Measurements from ENCODE around the gene FN1.

Gene FN1

DNA sequence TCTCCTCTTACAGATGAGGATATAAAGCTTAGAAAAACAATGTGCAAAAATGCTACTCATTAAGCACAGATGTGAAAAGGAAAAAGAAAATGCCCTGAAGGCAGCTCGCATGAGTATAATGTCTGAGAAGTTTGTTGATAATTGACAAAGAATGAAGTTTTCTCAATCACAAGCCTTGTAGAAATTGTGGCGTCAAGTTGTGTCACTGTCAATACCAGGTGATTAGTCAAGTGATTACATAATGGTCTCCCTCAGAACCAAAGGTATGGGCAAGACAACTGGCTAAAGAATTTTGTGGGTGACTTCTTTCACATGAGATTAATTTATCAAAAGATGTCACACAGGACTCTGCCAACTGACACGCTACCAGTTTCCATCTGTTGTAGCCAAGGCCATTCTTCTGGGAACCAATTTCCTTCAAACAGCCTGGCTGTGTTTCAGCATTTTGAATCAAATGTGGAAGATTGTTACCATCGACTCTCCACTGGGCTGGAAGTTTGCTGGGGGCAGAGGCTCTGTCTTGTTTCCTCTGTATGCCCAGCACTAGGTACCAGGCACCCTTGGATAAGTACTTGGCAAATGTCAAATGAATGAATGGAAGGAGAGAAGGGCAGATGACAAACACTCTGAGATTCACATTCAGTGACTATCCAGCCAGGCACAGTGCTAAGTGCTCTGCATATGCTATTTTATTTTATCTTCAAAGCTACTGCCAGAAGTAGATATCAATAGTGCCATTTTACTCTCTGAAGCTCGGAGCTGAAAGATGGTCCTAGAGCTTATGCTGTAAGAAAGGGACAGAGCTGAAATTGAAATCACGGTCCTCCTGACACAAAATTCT is 5.9 kb upstream of the FN1 start:
- no peak for DNase-seq

DNA sequence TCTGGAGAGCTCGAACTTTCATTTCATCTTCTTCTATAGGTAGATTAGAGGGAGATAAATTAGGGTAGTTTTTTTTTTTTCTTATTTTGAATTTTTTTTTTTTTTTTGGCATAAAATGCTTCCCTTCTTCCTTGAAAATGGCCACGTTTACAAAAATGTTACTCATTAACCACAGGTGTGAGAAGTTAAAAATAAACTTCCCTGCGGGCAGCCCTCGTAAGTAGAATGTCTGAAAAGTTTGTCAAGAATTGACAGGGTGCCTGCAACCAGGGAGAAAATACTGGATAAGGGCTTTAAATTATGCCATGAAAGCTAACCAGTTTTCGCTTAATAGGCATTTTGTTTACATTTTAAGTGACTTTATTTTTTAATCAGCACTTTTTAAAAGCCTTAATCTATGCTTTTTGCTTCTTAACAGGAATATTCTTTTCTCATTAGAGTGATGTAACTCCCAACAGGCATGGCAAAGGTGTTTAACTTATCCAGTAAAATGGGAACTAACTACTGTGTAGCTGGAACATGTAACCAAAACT is 4.2 kb upstream of the FN1 start:
- DNase-seq: no peak

DNA sequence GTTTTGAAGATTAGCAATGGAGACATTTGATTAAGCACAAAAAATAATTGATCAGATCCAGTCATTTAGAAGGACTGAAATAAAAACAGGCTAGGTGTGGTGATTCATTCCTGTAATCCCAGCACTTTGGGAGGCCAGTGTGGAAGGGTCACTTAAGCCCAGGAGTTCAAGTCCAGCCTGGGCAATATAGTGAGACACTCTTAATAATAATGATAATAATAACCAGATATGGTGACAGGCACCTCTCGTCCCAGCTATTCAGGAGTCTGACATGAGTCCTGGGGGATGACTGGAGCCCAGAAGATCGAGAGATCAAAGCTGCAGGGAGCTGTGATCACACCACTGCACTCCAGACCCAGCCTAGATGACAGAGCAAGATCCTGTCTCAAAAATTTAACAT is 3.5 kb upstream of the FN1 start:
- DNase-seq: no peak

DNA sequence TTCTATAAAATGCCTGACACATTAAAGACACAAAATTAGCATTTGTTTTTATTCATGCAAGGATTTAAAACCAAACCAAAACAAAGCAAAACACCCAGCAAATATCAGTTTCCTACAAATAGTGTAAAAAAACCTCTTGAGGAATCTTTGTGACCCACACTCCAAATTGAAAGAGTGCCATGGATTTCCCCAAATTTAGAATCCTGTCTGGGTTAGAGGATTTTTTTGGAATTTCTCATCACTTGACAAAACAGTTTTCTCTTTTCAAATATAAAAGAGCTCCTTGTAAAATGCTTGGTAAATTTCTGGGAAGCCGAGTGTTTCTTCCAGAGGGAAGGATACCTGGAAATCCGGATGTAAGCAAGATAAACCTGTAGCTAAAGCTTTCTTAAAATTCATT is 1.7 kb upstream of the FN1 start:
- DNase-seq: no peak

DNA sequence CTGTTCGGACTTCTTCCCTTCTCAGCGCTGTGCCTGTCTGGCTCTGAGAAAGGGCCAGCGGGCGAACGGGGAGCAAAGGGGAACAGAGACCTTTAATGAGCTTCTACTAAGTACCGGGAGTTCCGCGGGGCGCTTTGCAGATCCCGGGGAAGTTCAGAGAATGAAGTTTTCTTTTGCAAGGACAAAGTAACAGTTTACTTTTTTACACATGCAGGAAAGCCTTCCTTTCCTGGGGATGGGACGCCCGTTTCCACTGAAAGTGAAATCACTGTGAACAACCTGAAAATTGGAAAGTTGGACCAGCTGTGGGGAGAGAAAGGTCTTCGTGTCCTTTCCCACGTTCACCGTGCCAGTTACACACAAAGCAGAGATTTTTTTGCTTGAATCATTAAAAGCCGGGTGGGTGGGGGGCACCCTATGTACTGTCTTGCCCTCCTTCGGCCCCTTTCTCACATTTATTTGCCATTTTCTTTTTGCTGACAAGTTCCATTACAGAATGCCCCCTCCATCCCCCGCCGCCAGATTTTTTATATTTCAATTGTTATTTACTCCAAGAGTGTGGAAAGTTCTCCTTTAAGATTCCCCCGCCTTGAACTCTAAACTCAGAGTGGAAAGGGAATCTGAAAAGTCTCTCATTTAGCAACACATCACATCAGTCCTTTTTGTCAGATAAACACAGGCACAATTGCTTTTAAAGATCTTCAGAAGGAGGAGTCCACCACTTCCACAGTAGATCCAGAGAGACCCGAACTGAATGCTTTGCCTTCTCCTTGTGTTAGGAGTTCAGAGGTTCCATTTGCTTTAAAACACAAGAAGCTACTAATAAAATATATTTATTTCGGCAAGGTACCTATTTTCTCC is 1.1 kb upstream of the FN1 start:
- peak; percentile 19 to 26 for DNase-seq

DNA sequence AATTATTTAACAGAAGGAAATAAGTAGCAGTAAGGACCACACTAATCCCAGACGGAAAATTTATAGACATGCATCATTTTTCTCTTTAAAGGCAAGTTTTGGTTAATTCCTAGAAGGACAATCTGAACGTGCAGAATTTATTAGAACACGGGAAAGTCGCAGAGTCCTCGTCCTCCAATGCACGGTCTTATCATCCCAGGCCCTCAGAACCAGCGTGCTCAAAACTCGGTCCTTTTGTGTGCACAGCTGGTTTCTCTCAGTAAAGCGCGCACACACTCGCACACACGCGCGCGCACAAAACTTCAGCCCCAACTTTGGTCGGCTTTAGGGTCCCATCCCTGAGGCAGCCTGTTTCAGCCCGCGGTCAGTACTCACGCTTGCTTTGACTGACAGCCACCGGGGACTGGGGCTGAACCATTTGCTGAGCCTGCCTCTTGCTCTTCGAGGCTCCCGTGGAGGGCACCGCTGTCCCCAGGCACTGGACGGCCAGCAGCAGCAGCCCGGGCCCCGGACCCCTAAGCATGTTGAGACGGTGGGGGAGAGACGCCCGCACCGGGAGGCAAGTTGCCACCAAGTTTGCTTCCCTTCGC is 493 bp downstream of the FN1 start:
- no peak for DNase-seq

DNA sequence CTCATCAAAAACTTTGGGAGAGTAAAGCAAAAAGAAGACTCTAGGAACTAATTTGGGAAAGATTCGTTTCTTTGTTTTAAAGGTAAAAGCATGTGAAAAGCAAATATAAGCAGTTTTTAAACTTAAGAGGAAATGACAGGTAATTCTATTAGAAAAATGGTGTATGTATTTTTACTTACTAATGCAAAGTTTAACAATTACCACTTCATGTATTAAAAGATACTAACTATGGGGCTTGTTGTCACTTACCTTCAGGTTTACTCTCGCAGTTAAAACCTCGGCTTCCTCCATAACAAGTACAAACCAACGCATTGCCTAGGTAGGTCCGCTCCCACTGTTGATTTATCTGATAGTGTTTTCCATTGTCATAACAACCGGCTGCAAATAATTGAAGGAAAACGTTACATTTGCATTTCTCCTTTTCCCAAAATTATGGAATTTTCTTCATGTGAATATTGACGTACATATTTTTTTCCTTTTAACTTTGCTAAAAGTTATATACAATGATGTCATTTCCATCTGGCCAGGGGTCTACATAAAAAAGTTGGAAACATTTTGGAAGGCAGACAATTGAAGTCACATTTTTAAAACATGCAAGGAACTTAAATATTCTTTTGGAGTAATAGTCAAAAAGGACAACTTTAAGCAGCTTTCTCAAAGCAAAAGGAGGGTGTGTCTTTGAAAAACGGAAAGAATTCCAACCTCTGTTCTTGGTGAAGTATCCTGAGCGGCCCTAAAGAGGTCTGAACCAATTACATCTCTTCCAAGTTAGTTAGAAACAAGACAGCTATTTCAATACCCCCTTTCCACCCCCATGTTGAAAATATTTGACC is 1.2 kb downstream of the FN1 start:
- no peak for DNase-seq

DNA sequence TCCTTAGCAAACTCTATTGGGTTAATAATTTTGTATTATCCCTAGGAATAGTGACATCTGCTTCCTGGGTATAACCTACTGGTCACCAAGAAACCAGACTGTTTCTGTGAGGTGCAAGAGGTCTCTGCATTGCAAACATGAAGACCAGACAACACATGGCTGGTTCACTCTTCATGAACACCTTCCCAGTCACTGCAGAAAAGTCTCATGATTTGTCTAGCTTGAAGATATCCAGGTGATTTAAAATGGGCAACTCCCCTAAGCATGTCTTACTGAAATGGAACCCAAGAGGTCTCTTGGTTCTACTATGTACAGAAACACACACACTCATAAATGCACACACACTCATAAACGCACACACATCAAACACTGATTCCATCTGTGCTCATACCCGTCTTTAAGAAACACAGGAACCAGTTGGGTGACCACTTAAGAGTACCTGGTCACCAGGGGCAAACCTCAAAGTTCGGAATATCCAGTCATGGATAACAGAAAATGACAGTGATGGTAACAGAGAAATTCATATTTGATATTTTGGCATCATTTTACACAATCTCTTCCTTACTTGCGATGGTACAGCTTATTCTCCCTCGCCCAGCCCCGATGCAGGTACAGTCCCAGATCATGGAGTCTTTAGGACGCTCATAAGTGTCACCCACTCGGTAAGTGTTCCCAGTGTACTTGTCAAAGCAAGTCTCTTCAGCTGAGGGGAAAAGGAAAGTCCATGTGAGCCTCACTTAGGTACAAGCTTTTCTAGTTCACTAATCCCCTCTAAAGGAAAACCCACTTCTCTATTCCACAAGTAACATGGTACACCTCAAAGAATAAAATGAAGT is 2.9 kb downstream of the FN1 start:
- DNase-seq: no peak

DNA sequence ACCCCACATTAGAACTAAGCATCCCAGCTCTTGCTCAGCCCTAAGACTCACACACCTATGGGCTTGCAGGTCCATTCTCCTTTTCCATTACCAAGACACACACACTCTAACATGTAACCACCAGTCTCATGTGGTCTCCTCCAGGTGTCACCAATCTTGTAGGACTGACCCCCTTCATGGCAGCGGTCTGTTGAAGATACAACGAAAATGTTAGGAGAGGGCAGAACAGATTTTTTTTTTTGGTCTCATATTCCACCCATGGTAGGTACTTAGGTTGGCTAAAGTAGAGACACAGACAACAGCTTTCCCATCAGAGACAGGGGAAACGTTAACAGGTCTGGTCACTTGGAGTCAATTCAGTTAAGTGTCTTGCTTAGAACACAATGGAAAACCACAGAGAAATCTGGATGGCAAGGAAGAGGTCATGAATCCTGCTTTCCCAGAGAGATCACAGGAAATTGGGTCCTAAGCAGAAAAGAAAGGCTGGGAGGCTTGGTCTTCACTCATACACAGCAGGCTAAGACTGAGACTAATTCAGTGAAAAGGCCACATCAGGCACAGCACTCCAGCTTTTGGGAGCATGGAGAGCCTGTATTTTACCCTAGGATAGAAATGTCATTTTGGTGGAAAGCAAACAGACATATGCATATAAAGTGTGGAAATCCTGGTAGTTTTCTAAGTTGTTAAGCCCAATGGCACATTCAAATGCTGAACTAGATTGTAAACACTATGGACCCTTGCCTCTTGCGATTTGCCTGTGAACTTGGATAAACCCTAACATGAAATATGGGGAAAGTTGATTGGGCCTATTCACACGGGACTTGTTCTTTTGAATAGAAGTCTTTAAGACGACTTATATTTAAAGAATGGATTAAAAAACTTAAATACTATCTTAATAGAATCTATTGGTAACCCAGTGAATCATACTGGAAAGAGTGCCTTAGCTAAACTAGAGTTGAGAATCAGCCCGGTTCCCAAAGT is 3.8 kb downstream of the FN1 start:
- DNase-seq: no peak

DNA sequence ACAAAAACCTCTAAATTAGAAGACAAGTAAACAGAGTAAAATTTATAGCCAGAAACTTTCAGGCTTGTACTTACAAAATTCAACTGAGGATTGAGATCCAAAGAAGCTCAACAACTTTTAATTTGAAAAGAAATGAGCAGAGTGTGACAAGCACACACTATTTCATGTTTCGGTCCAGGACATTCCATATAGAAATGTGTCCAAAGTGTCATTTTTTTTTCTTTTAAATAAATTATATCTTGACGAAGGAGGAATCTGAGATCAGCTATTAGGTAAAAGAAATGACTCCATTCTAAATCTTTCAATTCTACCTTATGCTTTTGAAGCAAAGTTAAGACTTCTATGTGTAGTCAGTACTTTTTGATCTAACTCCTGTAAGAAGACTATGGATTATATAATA is 4.6 kb downstream of the FN1 start:
- DNase-seq: no peak

DNA sequence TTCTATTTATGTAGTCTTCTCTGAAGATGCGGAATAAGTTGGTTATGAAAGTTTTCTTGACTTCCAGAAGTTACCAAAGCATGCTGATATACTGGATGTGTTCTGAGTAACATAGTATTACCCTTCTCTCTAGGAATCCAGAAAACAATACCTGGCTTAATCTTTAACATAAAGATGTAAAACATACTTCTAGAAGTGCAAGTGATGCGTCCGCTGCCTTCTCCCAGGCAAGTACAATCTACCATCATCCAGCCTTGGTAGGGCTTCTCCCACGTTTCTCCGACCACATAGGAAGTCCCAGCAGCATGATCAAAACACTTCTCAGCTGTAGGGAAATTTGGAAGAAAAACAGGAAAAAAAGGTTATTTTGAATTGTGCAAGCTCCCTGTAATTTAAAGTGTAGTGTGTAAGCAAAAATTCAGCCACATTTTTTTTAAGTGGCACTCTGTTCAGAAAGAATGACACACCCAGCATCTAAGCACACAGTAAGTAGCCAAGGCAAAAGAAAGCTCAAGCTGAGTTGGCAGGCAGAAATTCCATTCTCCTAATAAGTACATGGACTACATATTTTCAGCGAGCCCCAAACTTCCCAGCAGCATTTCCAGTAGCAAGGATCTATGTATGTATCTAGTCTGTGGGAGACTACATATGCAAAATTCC is 5.2 kb downstream of the FN1 start:
- no peak for DNase-seq

DNA sequence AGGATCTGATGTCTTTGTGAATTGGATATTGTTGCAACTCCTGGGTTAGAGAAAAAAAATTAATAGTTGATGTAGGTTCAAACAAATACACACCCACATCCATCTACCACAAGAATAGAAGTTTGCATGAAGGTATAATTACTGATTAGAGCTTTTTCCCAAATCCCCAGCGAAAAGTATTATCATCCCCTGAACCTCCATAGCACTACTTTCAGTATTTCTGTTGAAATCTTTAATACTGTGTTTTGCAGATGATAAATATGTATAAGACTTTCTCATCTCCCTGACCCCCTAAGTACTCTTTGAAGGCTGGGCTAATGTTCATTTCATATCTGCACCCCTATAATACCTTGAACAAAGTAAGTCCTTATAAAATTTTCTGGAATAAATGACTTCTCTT is 6.4 kb downstream of the FN1 start:
- no peak for DNase-seq

DNA sequence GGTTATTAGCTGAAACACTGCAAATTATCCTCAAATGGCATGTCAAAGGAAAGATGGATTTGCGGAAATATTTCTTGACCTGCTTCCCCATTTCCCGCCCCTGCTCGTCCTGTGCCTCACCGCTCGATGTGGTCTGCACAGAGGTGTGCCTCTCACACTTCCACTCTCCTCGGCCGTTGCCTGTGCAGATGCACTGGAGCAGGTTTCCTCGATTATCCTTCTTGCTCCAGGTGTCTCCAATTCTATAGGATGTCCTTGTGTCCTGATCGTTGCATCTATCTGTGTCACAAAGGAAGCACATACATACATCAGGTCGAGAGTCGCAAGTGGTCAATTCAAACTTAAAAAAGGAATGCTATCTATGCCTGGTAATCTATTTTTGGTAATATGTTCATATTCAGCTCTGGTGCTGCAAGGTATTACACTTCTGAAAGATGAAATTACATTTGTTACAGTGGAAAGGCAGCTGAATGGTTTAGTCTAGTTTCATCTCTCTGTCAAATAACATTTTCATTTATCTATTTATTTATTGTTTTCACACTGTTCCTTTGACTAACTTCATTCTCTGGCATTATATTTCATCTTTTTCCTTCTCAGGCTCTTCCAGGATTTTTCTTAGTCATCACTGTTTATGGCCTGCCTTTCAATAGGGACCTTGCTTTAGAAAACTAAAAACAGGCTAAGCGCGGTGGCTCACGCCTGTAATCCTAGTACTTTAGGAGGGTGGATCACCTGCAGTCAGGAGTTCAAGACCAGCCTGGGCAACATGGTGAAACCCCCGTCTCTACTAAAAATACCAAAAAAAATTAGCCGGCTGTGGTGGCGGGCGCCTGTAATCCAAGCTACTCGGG is 7.6 kb downstream of the FN1 start:
- DNase-seq: no peak

DNA sequence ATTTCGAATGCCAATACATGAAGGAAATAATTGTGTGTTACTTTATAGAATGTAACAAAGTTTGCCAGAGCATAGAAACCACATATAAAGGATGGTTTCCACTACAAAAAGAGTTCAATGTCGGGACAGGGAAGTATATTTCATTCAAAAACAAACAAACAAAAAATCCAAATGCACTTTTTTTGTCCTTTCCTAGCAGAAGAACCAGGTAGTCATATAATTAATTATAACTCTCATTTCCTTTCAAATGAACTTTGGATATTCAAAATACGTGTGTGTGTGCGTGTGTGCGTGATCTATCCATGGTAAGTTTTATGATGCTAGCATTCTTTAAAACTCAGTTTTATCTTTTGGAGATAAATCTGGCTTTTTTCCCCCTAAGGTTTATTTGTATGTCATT is 8.3 kb downstream of the FN1 start:
- no peak for DNase-seq

DNA sequence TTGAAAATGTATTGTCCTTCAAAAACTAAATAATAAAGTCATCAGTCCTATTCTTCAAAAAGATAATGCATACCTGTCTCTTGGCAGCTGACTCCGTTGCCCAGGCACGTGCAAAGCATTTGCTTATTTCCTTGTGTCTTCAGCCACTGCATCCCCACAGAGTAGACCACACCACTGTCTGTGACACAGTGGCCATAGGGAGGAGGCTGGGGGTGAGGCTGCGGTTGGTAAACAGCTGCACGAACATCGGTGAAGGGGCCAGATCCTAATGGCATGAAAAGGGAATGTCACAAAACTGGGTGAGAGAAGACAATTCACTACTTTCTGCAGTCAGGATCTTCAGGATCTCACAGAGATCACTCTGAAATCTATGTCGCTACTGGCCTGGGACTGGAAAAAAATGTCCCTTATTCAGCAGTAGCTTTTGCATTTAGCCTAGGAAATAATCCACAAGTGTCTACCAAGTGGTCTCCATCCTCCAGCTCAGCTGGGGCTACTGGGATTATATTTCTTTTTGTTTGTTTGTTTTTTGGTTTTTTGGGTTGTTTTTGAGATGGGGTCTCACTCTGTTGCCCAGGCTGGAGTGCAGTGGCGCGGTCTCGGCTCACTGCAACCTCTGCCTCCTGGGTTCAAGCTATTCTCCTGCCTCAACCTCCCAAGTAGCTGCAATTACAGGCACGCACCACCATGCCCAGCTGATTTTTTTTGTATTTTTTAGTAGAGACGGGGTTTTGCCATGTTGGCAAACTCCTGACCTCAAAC is 10.7 kb downstream of the FN1 start:
- DNase-seq: no peak

DNA sequence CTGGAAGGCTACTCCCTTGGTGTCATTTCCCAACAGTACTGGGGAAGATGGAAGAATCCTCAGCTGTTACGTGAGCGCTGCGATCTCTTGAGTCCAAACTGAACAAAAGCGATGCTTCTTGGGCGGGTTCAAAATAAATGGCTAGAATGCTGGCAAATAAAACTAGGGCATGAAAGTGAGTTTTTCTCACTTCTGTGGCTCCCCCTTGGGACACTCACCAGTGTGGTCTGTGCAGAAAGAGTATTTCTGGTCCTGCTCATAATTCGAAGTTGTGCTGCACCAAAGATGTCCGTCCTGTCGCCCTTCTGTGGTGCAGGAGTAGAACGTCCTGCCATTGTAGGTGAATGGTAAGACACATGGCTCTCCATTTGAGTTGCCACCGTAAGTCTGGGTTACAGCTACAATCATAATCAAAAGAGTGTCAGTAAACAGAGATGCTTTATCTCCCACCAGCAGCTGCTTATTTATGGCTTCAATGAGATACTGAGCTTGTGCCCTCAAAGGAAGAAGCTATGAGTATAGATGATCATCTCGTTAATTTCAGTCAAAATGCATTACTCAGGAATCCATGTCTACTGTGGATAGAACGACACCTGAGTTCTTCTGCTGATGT is 11.8 kb downstream of the FN1 start:
- DNase-seq: no peak

DNA sequence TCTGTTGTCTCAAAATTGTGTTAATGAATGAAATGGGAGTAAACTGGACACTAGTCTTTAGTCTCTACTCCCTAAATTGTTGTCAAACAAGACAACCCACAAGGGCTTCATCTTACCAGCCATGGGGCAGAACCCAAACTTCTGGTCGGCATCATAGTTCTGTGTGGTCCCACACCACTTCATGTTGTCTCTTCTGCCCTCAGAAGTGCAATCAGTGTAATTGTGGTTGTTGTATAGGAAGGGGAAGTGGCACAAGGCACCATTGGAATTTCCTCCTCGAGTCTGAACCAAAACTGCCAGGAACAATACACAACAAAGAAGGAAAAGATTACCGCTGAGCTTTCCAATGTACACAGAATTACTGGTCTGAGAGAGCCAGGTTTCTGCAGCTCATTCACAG is 12.6 kb downstream of the FN1 start:
- no peak for DNase-seq
